ENCODE results near the gene NPAS3.

DNA sequence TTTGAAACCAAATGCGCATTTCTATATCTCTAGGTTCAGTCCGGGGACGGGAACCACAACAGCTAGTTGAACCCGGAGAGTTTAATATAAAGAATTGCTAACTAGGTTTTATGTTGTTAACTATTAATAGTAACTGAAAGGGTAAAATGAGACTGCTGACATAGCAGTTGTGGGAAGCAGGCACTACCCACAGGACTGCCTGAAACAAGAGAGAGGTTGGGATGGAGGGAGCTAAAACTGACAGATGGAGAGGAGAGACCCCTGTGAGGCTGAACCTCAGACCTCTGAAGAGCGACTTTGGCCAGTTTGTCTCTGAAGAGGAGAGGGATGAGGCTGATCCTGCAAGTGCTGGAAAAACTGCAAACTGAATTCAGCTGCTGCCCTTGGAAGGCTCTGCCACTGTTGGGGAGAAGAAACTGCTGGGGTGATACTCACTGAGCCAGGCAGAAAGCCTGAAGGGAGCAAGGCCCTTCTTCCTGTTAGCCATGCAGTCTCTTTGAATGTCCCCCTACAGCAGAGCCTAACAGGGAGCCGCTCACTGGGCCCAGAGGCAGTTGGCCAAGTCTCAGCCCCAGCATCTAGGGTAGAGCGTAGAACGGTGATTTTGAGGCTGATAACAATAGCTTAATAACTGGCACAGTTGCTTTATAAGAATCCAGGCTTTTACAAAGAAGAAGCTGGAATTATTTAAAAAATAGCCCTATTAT, 172.2 kb downstream of the NPAS3 start:
- TF ChIP-seq POLR2A (IDR thresholded peaks at IDR 0.05; ENCODE audit: low read depth, low read length) = no peak
- no peak for TF ChIP-seq CTCF (IDR thresholded peaks at IDR 0.05; ENCODE audit: extremely low read depth in 1 of 2, insufficient read depth in 1 of 2, low read depth in 1 of 2, low read length in 2 of 2)
- TF ChIP-seq MAX (IDR thresholded peaks at IDR 0.05; ENCODE audit: insufficient read depth, insufficient read length) = no peak
- no peak for TF ChIP-seq POLR2AphosphoS5 (IDR thresholded peaks at IDR 0.05; ENCODE audit: insufficient read depth, low read depth, low read length)
- no peak for TF ChIP-seq FOS (IDR thresholded peaks at IDR 0.05; ENCODE audit: borderline replicate concordance, insufficient read depth, low read length)

Measured in endothelial cell of umbilical vein (primary cell).